Gastroesophageal sphincter (tissue), 4 donors: ENCODE data around the gene MAN1A1. TPM values are rescaled to one million over a fixed set of nuclear protein-coding genes. Genes with fewer than 3 reads are reported as not detected.
"Not testable (repeated sequence)": the region's sequence is repeated elsewhere in the genome, so short reads cannot be mapped to it uniquely, and the experiment has no call there.

Experiments
- ATAC-seq: fragments of 150-250 bp; one replicate; pipeline ENCODE4 v1.9.1; 2016; ENCODE audit warnings: mild to moderate bottlenecking, moderate library complexity
- H3K27ac ChIP-seq, 4 donors: fragments of 200-600 bp; sonication (generic) in 3 of 4; 1 replicate in 3 of 4; 2 replicates in 1 of 4; pipeline ENCODE4 v1.5.1; 2016 to 2019
- H3K27me3 ChIP-seq: fragments of 200-600 bp; sonication (generic); one replicate; pipeline ENCODE4 v1.5.1; 2019
- H3K36me3 ChIP-seq, 2 donors: fragments of 200-600 bp; sonication (generic); one replicate each; pipeline ENCODE4 v1.5.1; 2019; ENCODE audit warnings: control low read depth in 1 of 2
- H3K4me1 ChIP-seq, 3 donors: fragments of 200-600 bp; sonication (generic); 1 replicate in 2 of 3; 2 replicates in 1 of 3; pipeline ENCODE4 v1.5.1; 2016 to 2019; ENCODE audit warnings: control low read depth in 2 of 3
- H3K4me3 ChIP-seq, 2 donors: fragments of 200-600 bp; sonication (generic); one replicate each; pipeline ENCODE4 v1.5.1; 2019; ENCODE audit warnings: mild to moderate bottlenecking in 1 of 2, moderate library complexity in 1 of 2
- H3K9me3 ChIP-seq, 3 donors: fragments of 200-600 bp; sonication (generic); one replicate each; pipeline ENCODE4 v1.5.1; 2017 to 2019; ENCODE audit warnings: control low read depth in 2 of 3
- EP300 ChIP-seq: sonication (generic); formaldehyde crosslinking; IDR thresholded peaks from one replicate; pipeline ENCODE4 v1.6.1; 2017; ENCODE audit warnings: antibody characterized with exemption, mild to moderate bottlenecking
- POLR2A ChIP-seq, 2 donors: fragments of 450-650 bp; IDR thresholded peaks; one replicate each; pipeline ENCODE4 v1.6.1; 2017; ENCODE audit warnings: antibody characterized with exemption in 2 of 2, mild to moderate bottlenecking in 2 of 2, moderate library complexity in 1 of 2
- POLR2AphosphoS5 ChIP-seq: sonication (generic); formaldehyde crosslinking; IDR thresholded peaks from one replicate; pipeline ENCODE4 v1.6.1; 2017; ENCODE audit warnings: antibody characterized with exemption
- WGBS, 2 donors: methylation state at CpG; one replicate each; pipeline ENCODE4 v1.1.5; 2018; ENCODE audit warnings: low coverage in 1 of 2; 5-methylcytosine and 5-hydroxymethylcytosine counted together
- total RNA-seq, 4 donors: library from RNA; depleted of rRNA; stranded (reverse); fragments of >200 nt; gene quantifications; one replicate each; pipeline ENCODE4 v1.1.0, GENCODE V29; 2016
- TF ChIP-seq, protein P1 (sequence below), 4 experiments: fragments of 200-600 bp in 2 of 4; fragments of 450-650 bp in 2 of 4; sonication (generic) in 1 of 4; IDR thresholded peaks; one replicate each; pipeline ENCODE4 v1.5.1; 2017 to 2019; ENCODE audit warnings: antibody characterized with exemption in 4 of 4, mild to moderate bottlenecking in 2 of 4, moderate library complexity in 2 of 4

MAN1A1 gene
- total RNA-seq, 4 donors from 2014 or later = 73.3 to 177 (median 110) TPM

DNA sequence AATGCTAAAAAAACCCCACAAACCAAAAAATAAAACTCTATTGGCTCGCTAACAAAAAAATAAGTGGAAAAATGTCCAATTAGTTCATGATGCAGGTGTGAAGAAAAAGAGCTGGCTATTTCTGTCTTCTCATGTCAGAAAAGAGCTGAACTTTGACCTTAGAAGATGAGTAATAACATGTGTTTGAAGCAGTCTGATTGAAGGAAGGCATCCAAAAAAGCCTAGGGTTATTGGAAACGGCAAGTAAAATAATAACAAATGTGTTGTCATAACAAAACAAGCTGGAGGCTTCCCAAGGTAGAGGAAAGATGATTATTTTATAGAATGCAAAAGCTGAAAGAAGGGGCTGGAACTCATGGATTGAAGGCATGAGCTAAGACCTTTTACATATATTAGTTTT is 176.7 kb downstream of the MAN1A1 start:
- H3K27me3 ChIP-seq = no peaks in the 10 kb centered on the region
- H3K36me3 ChIP-seq = no peaks in the 10 kb centered on the region
- peak overlapping the region in 1 of 4 donors; percentile 3 for H3K27ac ChIP-seq
- no peaks in the 10 kb centered on the region for H3K9me3 ChIP-seq
- ATAC-seq = no peak
- TF ChIP-seq POLR2A (IDR thresholded peaks at IDR 0.05) (no peak), EP300 (no peak), POLR2AphosphoS5 (no peak)
- TF ChIP-seq, protein P1, sequence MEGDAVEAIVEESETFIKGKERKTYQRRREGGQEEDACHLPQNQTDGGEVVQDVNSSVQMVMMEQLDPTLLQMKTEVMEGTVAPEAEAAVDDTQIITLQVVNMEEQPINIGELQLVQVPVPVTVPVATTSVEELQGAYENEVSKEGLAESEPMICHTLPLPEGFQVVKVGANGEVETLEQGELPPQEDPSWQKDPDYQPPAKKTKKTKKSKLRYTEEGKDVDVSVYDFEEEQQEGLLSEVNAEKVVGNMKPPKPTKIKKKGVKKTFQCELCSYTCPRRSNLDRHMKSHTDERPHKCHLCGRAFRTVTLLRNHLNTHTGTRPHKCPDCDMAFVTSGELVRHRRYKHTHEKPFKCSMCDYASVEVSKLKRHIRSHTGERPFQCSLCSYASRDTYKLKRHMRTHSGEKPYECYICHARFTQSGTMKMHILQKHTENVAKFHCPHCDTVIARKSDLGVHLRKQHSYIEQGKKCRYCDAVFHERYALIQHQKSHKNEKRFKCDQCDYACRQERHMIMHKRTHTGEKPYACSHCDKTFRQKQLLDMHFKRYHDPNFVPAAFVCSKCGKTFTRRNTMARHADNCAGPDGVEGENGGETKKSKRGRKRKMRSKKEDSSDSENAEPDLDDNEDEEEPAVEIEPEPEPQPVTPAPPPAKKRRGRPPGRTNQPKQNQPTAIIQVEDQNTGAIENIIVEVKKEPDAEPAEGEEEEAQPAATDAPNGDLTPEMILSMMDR (IDR thresholded peaks at IDR 0.05) = no peak
- WGBS, 2 donors = 17 to 34% methylated on average over 2 of the region's 2 CpGs
- H3K4me1 ChIP-seq = peaks cover 3 to 41% (median 11%) of the 10 kb centered on the region in 3 donors
- no peak overlapping the region for H3K4me3 ChIP-seq

DNA sequence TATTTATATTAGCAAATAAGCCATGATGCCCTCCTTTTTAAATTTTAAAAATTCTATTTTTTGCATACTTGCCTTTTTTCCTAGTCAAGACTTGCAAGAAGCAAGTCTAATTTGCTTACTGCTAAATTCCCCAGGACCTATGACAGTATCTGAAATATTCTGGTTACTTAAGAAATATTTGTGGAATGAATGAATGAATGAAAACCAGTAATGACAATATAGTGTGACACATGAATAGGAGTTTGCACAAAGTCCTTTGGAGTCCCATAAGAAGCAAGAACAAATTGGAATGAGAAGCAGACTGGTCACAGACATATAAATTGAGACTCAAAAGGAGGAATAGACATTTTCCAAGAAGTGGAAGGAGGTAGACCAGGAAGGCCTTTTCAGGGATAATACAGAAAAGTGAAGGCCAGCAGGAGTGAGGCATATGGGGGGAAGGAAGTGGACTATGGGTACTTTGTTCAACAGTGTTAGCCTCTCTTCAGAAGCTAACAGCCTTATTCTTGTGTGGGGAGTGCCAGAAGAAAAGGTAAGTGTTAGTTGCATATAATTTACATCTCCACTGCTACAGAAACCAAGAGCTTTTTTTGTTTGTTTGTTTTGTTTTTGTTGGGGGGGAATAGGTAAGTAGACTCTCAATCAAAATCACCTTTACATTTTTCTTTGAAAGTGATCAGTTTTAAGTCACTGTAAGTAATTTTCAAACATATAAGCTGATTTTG is 177.5 kb downstream of the MAN1A1 start:
- no peak for ATAC-seq
- peaks cover 3 to 41% (median 11%) of the 10 kb centered on the region in 3 donors for H3K4me1 ChIP-seq

DNA sequence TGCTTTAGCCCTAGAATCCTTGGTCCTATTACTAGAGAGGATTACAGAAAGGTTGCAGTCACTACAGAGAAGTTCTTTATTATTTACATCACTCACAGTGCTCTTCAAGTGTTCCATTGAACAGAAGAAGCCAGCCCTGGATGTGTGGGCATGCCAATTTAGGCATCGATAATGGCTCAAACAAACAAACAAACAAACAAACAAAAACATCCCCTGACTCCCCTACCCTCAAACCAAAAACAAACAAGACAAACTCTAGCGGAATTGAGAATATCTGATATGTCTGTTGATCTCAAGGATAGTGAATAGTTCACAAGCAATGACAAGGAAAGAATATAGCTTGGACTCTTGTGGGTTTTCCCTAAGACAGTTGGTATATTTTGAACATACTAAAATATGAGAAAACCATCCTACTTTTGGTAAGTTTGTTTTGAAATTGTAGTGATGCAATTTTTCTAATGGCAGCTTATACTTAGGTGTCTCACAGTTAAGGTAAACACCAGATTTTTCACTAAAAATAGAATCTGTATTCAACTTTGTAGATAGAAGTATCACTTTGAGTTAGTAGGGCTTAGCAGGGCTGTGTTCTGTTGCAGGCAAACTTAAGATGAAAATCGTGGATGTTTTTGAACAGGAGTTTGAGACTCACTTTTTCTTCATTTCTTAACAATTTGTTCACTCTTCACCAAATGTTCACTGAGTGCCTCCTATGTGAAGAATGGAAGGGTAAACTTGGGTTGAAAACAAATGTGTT is 178.3 kb downstream of the MAN1A1 start:
- no peak for ATAC-seq
- Histone ChIP-seq H3K4me1 (peaks cover 3 to 41% (median 11%) of the 10 kb centered on the region in 3 donors), H3K36me3 (no peaks in the 10 kb centered on the region), H3K9me3 (no peaks in the 10 kb centered on the region), H3K27me3 (no peaks in the 10 kb centered on the region), H3K27ac (no peak overlapping the region), H3K4me3 (no peak overlapping the region)
- 37 to 46% methylated on average over 3 of the region's 3 CpGs for whole genome bisulfite sequencing, 2 donors
- TF ChIP-seq POLR2AphosphoS5 (no peak), EP300 (no peak), POLR2A (IDR thresholded peaks at IDR 0.05) (no peak)
- TF ChIP-seq, protein P1 (IDR thresholded peaks at IDR 0.05) = no peak

More for the DNA sequence above, 177.5 kb downstream of the MAN1A1 start:
- no peak overlapping the region for H3K27ac ChIP-seq
- TF ChIP-seq EP300 (no peak), POLR2AphosphoS5 (no peak), POLR2A (IDR thresholded peaks at IDR 0.05) (no peak)
- TF ChIP-seq, protein P1 (IDR thresholded peaks at IDR 0.05) = no peak
- H3K36me3 ChIP-seq = no peaks in the 10 kb centered on the region
- H3K27me3 ChIP-seq = no peaks in the 10 kb centered on the region
- H3K9me3 ChIP-seq = no peaks in the 10 kb centered on the region
- no peak overlapping the region for H3K4me3 ChIP-seq

DNA sequence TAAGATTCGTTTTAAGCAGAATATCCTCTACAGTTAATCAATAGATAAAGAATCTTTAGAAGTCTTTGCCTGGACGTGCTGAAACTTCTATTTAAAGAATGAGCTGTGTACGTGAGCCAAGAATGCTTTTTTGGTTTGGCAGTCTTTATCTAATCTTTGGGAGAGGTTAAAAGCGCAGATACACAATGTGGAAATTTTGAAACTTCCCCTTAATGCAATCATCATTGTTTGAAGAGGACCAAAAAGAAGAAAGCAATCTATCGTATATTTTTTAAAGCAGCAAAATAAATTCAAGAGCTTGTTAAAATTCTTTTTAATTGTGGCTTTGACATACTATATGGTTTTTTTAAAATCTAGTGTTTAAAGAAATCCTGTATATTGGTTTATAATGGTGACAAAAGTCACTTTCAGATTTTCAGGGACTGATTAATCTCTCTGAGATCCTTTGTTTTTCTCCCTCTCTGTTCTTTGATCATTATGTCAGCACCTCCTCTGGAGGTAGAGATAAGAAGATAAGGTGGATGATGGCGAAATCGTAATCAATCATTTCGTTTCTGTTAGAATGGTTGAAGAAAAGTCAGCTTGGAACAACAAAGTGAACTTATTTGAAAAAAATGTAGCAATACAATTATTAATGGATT is 179.0 kb downstream of the MAN1A1 start:
- no peaks in the 10 kb centered on the region for H3K27me3 ChIP-seq
- H3K9me3 ChIP-seq = no peaks in the 10 kb centered on the region
- 26 to 40% methylated on average over 8 of the region's 8 CpGs for WGBS, 2 donors
- ATAC-seq = no peak
- H3K4me1 ChIP-seq = peaks cover 3 to 34% (median 11%) of the 10 kb centered on the region in 3 donors
- no peaks in the 10 kb centered on the region for H3K36me3 ChIP-seq
- H3K27ac ChIP-seq = no peak overlapping the region
- no peak overlapping the region for H3K4me3 ChIP-seq
- TF ChIP-seq POLR2AphosphoS5 = no peak

DNA sequence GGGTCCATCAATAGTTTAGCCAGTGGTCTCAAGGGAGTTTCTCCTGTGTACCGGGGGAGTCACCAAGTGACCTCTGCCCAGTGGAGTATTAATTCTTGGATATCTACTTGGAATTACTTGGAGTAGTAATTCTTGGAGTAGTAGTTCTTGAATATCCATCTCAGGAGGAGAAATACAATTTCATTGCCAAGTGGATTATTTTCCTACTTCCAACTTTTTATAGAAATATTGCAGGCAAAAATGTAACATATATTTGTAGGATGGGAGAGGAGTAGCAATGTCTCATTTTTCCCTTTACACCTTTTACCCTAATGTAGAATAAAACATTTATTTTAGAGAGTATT is 179.5 kb downstream of the MAN1A1 start:
- no peak for ATAC-seq

DNA sequence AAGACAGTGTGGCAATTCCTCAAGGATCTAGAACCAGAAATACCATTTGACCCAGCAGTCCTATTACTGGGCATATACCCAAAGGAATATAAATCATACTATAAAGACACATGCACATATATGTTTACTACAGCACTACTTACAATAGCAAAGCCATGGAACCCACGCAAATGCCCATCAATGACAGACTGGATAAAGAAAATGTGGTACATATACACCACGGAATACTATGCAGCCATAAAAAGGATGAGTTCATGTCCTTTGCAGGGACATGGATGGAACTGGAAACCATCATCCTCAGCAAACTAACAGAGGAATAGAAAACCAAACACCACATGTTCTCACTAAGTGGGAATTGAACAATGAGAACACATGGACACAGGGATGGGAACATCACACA is 180.2 kb downstream of the MAN1A1 start:
- not testable (repeated sequence) for H3K36me3 ChIP-seq, ATAC-seq, H3K27me3 ChIP-seq, H3K9me3 ChIP-seq, H3K27ac ChIP-seq, H3K4me3 ChIP-seq
- peaks cover 3 to 31% (median 11%) of the 10 kb centered on the region in 3 donors for H3K4me1 ChIP-seq
- 89 to 100% methylated on average over 2 of the region's 2 CpGs for WGBS, 2 donors

More for the DNA sequence above, 179.5 kb downstream of the MAN1A1 start:
- no peak for TF ChIP-seq POLR2A (IDR thresholded peaks at IDR 0.05)
- TF ChIP-seq, protein P1 (IDR thresholded peaks at IDR 0.05) = no peak
- no peak for TF ChIP-seq POLR2AphosphoS5
- WGBS, 2 donors = 20 to 57% methylated on average over 1 of the region's 1 CpG
- Histone ChIP-seq H3K9me3 (no peaks in the 10 kb centered on the region), H3K27ac (no peak overlapping the region), H3K4me3 (no peak overlapping the region), H3K36me3 (no peaks in the 10 kb centered on the region), H3K4me1 (peaks cover 3 to 31% (median 11%) of the 10 kb centered on the region in 3 donors), H3K27me3 (no peaks in the 10 kb centered on the region)
